ENCODE data around the gene SLC35F3. TPM values are rescaled to one million over a fixed set of nuclear protein-coding genes. Genes with fewer than 3 reads are reported as not detected.

Gene SLC35F3
- total and polyA plus RNA-seq, 9 of the 15 experiments (the other 6 are each of a cell fraction or from before 2014, with no cell fraction given) = 0.04 to 0.07 (median 0.04) TPM; not detected in 6

- intact Hi-C loops (cut with micrococcal nuclease) (no loop called here), in situ Hi-C loops (cut with MboI) (no loop called here)
Observed at GRCh38 chr1:233944601-233945000, 40.1 kb downstream of the SLC35F3 start.

More at GRCh38 chr1:233944601-233945000, 40.1 kb downstream of the SLC35F3 start:
- Histone ChIP-seq H3K4me2 (ENCODE audit: insufficient read depth, low read length) (no peak overlapping the region), H3K9ac (ENCODE audit: insufficient read depth in 1 of 2, low read depth in 2 of 2, low read length in 2 of 2) (no peak overlapping the region), H3K9me3 (replicated peaks; ENCODE audit: control insufficient read depth, insufficient read depth, low read depth, low read length) (no peaks in the 10 kb centered on the region), H3K4me3 (no peak overlapping the region), H4K20me1 (replicated peaks; ENCODE audit: control insufficient read depth, insufficient read depth, low read length) (no peaks in the 10 kb centered on the region), H3K9me1 (ENCODE audit: control insufficient read depth, insufficient read depth, low read length) (no peaks in the 10 kb centered on the region), H3K27me3 (ENCODE audit: control insufficient read depth in 2 of 2, insufficient read depth in 2 of 2, low read length in 2 of 2) (peaks cover 4 to 9% of the 10 kb centered on the region in 2 experiments; a peak in 3 of 5 replicates), H3K79me2 (ENCODE audit: control insufficient read depth, insufficient read depth, low read length) (no peaks in the 10 kb centered on the region), H2AFZ (ENCODE audit: low read depth, low read length) (no peak overlapping the region), H3K4me1 (replicated peaks in 1 of 2; ENCODE audit: control insufficient read depth in 2 of 2, insufficient read depth in 2 of 2, low read length in 2 of 2) (no peaks in the 10 kb centered on the region), H3K27ac (ENCODE audit: extremely low read depth, low read depth, low read length) (no peak overlapping the region), H3K36me3 (ENCODE audit: control insufficient read depth, insufficient read depth, low read length) (no peaks in the 10 kb centered on the region)
- ChIA-PET POLR2A (no interaction called here), CTCF (ENCODE audit: low intra/inter-chr PET ratio) (no interaction called here)
- 0% methylated on average over 4 of the region's 4 CpGs for whole genome bisulfite sequencing (ENCODE audit: insufficient coverage, low coverage, missing lambda C conversion rate)
- FAIRE-seq = no peak
- DNase-seq (ENCODE audit: extremely low read depth in 1 of 4, low spot score in 3 of 4) = no peak
- BruUV-seq (replicated peaks) = no TSS peak
- no peak for ATAC-seq
- TF ChIP-seq, protein P1, sequence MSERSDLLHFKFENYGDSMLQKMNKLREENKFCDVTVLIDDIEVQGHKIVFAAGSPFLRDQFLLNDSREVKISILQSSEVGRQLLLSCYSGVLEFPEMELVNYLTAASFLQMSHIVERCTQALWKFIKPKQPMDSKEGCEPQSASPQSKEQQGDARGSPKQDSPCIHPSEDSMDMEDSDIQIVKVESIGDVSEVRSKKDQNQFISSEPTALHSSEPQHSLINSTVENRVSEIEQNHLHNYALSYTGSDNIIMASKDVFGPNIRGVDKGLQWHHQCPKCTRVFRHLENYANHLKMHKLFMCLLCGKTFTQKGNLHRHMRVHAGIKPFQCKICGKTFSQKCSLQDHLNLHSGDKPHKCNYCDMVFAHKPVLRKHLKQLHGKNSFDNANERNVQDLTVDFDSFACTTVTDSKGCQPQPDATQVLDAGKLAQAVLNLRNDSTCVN (CRISPR knock-in tag; IDR thresholded peaks at IDR 0.05) = no peak
- TF ChIP-seq ZNF79 (CRISPR knock-in tag; IDR thresholded peaks at IDR 0.05; ENCODE audit: low read depth) (no peak), HNRNPLL (IDR thresholded peaks at IDR 0.05; ENCODE audit: low read depth, low read length, poor library complexity, severe bottlenecking) (no peak), ZNF280B (CRISPR knock-in tag; IDR thresholded peaks at IDR 0.05) (no peak), MCM2 (IDR thresholded peaks at IDR 0.05; ENCODE audit: low read depth) (no peak), ZNF668 (CRISPR knock-in tag; IDR thresholded peaks at IDR 0.05) (no peak), ZBTB1 (CRISPR knock-in tag; IDR thresholded peaks at IDR 0.05; ENCODE audit: borderline replicate concordance, low read depth) (no peak), NFE2 (IDR thresholded peaks at IDR 0.05; ENCODE audit: low read depth) (no peak), CBFB (CRISPR knock-in tag; IDR thresholded peaks at IDR 0.05) (no peak), BRCA1 (IDR thresholded peaks at IDR 0.05) (no peak), BRCA1 (CRISPR knock-in tag; IDR thresholded peaks at IDR 0.05) (no peak), MCM5 (IDR thresholded peaks at IDR 0.05; ENCODE audit: low read depth) (no peak), LCOR (CRISPR knock-in tag; IDR thresholded peaks at IDR 0.05) (no peak), DMBX1 (CRISPR knock-in tag; IDR thresholded peaks at IDR 0.05; ENCODE audit: borderline replicate concordance) (no peak), SMAD3 (CRISPR knock-in tag; conservative IDR thresholded peaks at IDR 0.05) (no peak), ETV5 (CRISPR knock-in tag; IDR thresholded peaks at IDR 0.05; ENCODE audit: low read depth) (no peak), ZNF511 (CRISPR knock-in tag; IDR thresholded peaks at IDR 0.05) (no peak)

Measured in K562 (cell line).